ENCODE measurements around the gene RASSF1.
A peak's percentile ranks its signal among the peaks of the same experiment; 100 is the strongest.

DNA sequence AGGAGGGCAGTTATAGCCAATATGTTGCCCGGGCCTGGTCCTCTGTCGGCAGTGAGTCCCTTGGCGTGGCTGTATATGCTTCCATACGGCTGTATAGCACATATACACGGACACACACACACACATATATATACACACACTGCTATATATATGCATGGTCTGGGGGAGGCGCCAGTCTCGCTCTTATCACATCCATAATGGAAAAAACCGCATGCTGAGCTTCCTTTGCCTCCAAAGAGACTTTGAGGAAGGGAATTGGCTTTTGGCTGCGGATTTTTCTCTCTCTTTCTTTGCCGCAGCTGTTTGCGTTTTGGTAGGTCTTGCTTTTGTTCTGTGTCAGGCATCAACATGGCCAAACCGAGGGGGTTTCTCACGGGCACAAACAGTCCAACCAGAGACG lies 30.0 kb upstream of the RASSF1 start:
- TF ChIP-seq, protein P1, sequence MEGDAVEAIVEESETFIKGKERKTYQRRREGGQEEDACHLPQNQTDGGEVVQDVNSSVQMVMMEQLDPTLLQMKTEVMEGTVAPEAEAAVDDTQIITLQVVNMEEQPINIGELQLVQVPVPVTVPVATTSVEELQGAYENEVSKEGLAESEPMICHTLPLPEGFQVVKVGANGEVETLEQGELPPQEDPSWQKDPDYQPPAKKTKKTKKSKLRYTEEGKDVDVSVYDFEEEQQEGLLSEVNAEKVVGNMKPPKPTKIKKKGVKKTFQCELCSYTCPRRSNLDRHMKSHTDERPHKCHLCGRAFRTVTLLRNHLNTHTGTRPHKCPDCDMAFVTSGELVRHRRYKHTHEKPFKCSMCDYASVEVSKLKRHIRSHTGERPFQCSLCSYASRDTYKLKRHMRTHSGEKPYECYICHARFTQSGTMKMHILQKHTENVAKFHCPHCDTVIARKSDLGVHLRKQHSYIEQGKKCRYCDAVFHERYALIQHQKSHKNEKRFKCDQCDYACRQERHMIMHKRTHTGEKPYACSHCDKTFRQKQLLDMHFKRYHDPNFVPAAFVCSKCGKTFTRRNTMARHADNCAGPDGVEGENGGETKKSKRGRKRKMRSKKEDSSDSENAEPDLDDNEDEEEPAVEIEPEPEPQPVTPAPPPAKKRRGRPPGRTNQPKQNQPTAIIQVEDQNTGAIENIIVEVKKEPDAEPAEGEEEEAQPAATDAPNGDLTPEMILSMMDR (IDR thresholded peaks at IDR 0.05): peak; percentile 44
- no peak for TF ChIP-seq EZH2 (IDR thresholded peaks at IDR 0.05)
- no peak for TF ChIP-seq EZH2phosphoT487 (IDR thresholded peaks at IDR 0.05)
